NOMO-1 treated with DMSO at 0.1 percent for 48 hours (cell line): ENCODE measurements around the gene PITX1.

ENCODE experiments used
- DNase-seq: peaks from one replicate; lab custom pipeline; 2025; ENCODE audit not compliant: unreplicated experiment; lab: John Stamatoyannopoulos, UW

The PITX1 gene

DNA sequence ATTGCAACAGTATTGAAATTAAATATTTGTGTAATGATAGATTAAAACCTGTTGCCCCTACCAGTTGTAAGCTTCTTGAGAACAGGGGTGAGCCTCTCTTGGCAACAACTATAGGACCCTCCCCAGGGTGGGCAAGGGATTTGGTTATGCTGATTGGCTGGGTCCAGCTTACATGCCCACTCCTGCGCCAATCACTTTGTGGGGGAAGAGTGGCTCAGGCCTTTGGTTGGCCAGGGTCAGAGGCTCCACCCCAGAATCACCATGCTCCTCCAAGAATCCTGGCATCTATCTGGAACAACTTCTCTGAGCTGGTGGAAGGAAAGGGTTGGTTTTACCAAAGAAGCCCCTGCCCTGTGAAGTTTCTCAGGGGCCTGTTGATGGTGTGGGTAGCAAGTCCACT is 8.6 kb upstream of the PITX1 start:
- DNase-seq, result no peak

DNA sequence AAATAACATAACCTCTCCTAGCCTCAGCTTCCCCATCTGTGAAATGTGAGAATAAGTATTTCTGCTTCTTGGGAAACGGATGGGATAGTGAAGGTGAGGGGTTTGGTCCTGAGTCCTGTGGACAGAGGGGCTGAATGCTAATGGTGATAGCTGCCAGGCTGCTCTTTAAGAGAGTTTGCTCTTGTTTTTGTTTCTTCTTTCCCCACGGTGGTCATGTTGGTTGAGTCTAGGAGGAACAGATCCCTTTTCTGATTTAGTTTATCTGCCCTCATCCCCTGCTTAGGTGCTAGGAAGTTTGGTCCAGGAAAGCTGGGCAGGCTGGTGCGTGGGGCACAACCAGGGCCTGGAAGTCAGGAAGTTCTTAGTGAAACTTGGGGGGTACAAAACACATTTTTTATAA is 7.7 kb upstream of the PITX1 start:
- DNase-seq, result no peak

DNA sequence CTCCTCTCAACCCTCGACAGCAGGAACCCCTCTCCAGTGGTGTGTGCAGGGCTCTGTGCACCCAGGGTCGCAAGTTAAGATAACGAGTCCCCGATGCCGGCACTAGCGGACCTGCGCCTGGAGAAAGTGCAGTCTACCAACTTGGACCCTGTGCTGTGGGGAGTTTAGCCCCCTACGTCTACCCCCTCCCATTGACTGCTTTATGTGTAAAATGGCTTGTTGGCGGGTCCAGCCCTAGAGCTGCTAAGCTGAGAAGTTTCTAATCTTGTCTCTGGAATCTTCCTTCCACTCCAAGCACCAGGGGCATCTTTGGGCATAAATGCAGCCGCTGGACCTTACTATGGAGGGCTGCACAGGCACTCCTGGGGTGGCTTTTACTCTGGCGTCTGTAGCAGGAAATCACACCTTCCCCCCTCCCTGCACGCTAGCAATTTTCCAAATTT is 7.1 kb upstream of the PITX1 start:
- no peak for DNase-seq

DNA sequence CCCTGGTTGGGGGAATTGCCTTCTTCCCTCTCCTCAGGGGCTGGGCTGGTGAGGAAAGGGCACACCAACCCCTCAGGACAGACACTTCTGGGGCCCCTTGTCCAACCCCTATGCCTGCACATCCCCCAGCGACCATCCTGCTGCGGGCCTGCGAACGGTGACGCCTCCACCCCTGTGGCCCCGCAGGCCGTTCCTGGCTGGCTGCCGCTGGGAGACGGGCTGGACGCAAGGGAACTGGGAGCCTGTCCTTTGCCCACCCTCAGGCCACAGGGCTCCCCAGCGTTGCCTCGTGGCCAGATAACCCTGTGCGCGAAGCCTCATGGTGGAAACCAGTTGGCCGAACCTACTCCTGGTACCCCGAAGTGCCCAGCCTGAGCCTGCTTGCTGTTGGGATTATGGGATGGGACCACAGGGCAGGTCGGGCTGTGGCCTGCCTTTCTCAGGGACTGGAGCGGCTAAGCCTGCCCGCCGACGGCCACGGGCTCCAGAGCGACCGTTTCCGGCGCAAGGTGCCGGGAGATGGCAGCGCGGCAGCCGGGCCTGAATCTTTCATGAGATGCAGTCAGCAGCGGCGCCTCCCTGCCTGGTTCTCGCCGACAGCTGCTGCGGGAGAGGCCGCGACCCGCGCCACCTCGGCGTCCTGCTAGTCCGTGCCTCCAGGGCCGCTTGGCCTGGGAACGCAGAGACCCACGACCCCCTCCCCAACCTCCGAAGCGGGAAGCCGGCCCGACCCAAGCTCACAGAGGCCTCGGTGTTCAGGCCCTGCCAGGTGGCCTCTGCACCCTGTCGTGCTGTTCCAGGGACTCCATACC is 6.5 kb upstream of the PITX1 start:
- DNase-seq, result no peak

DNA sequence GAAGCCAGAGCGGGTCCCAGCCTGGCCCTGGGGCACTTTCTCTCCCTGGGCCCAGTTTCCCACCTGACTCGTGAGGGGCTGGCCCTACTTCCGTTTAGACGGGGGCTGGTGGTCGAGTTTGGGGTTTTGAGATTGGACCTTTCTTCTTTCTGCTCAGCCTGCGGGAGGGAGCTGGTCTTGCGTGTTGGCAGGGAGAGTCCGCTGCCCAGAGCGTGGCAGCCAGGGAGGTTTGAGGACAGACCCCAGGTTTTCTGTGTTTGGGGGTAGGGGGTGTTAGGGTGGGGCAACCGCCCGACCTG is 6.0 kb upstream of the PITX1 start:
- no peak for DNase-seq

DNA sequence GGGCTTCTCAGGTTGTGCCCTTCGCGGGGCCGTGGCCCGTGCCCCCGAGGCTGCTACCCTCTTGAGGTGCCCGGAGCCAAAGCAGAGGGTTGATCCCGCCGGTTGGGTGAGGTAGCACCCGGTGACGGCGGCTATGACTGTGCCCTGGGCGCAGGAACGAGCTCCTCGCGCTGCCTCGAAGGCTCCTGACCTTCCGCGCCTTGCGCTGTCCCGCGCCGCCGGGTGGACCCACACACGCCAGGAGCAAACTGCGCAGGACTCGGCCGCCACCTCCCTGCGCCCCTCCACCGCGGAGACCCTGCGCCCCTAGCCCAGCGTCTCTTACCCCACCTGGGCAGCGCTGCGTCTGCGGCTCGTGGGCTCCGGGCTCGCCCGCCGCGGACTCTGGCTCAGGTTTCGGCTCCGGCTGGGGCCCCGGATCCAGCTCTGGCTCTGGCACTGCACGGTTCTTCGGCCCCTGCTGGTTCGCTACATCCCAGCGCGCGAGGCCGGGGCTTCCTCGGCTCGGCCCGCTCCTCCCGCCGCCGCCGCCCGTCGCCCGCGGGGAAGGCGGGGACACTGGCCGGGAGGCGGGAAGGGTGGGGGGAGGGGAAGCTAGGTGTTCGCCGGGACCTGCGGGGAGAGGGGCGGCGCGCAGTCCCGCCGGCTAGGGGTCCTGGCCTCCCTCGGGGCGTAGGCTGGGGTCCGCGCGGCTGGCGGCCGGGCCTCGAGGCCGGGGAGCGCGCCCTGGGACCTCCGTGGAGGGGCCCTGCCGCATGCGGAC is 5.4 kb upstream of the PITX1 start:
- no peak for DNase-seq

DNA sequence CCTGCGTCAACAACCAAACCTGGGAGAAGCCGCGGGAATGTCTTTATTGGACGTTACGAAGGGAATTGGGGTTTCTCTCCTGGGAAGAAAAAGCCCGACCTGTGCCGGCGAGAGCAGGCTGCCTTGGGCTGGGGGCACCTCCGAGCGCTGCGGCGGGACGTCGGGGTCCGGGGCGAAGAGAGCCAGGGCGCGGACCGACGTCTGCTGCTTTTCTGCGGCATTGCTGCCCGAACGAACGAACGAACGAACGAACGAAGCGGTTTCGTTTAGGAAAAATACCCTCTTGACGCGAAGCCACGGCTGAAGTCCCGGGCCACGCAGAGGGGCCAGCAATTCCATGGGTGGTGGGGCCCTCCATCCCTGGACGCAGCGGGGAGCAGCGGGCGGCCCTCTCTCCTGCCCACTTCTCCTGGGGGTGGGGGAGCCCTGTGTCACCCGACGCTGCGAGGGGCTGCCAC is 4.8 kb upstream of the PITX1 start:
- DNase-seq, result no peak

DNA sequence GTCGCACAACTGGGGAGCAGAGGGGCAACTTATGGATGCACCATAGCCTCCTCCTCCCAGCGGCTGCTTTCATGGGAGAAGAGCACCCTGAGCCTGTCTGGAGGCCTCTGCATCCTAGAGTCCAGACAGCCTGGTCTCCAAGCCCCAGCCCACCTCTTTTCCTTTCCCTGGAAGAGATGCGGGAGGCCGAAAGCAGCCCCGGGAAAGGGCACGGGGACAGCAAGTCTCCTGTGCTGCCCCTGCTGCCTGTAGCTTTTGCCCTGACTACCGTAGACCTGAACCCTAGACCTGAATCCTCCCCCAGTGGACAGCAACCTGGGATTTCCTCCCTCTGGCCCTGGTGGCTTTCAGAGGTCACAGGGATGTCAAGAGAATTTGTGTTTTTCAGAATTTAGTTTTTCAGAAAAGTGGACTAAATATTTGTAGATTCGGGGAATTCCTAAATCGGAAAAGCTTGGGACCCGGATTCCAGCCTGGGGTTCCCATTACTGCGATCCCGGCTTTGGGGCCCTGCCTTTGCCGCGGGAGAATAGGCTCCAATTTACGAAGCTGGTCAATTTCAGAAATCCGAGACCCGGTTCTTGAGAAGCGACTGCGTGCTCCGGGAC is 4.3 kb upstream of the PITX1 start:
- no peak for DNase-seq

DNA sequence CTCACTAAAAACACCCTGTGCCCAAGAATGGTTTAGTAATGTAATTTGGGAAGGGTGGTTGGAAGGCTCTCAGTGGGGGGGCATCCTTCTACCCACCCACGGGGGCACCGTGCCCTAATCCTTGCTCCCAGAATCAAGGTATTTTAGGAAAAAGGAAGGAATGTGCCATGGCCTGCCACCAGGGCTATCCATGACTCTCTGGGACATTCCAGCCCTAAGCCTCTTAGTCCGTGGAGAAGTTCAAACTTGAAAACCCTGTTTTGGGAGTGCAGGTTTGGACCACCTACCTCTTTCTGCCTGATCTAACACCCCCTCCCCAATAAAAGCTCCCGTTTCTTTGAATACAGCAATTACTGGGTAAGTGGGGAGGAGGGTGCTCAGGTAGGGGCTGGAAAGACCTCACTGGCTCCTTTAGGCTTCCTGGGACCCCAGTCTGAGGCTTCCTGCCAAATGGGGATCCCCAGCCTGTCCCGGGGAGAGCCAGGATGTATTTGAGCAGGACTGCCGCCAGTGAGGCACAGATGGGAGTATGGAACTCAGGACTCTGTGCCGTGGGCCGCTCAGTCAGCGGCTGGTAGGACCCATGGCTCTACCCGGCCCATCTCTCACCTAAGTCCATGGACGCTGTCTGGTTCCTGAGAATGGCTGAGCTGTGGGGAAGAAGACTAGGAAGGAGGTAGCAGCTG is 3.6 kb upstream of the PITX1 start:
- no peak for DNase-seq

DNA sequence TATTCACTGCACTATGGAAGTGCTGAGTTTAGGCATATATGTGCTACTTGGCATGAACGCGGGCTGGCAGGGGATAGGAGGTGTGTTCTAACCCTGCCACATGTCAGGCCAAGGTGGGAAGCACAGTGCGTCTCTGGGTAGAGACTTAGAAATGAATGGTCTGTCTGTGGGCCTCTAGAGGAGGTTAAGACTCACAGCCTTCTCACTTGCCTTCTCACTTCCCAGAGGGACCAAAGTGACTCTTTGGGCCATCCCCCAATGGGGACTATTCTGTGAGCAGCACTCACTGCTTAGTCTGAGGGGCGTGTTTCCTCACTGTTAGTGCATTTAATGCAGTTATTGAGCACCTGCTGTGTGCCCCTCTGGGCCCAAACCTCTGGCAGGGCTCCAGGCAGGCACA is 2.4 kb upstream of the PITX1 start:
- no peak for DNase-seq

DNA sequence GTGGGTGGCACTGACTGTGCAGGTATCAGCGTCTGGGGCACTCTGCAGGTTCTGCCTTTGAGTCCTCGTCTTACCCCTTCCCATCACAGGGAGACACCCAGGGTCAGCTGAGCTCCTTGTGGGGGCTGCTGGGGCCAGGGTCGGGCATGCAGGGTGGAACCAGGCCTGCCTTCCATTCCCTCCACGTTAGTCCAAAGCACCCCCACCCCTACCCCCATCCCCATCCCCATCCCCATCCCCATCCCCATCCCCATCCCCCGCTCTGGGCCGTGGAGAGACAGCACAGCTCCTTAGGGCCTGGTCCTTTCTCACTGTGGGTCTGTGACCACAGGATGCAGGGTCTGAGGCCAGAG is 1.6 kb upstream of the PITX1 start:
- DNase-seq, result no peak

DNA sequence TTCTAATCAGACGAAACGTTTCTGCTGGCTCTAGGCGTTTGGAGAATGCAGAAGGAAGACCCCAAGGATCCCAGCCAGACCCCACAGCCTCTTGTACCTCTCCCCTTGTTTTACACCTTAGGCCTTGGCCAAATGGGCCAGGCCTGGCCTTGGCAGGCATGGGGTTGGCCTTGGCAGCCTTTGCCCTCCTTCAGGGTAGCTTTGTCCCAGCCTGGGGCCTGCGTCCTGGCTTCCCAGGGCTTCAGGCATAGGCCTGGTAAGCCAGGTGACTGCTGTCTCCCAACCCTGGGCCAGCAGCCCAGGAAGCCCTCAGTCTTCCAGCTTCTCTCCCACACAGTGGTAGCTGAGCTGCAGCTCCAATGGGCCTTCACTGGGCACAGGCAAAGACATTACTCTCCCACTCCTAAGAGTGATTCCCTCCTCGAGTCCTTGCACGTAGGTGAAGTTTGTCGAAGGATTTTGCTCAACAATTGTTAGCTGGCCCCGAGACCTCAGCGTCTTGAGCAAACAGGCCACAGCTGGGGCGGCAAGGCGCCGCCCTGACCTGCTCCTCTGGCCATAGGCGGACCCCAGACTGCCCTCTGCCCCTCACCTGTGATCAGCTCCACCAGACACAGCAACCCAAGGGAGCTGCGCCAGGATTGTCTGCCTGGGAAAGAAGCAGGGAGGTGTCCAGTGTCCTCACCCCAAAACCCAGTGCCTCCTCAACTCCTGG is 1.1 kb upstream of the PITX1 start:
- no peak for DNase-seq

DNA sequence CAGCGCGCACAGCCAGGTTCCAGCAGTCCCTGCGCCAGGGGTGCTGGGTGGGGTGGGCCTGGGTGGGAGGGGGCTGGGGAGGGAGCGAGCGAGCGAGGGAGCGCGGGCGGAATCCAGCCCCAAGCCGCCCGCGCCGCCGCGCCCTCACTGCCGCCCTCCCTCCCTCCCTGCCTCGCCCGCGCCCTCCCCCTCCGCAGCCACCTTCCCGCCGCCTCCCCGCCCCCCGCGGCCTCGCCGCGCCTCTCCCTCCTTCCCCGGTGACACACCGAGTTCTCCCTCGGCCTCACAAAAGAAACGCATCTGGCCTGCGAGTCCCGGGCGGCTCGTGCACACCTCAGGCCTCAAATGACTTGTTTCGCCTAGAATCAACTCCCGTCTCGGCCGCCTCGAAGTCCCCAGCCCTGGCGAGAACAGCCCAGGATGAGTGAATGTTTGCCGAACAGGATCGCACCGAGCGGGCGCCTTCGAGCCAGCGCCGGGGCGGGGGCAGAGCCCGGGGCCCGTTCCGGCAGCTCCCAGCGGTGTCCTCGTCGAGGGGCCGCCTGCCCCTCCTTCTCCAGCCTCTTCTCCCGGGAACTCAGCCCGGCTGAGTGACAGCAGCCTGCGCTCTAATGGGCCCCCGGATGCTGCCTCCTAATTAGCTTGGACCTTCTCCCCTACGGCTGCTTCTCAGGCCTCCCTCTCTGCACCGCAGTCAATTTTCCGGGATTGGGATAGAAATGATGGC is 371 bp upstream of the PITX1 start:
- no peak for DNase-seq

DNA sequence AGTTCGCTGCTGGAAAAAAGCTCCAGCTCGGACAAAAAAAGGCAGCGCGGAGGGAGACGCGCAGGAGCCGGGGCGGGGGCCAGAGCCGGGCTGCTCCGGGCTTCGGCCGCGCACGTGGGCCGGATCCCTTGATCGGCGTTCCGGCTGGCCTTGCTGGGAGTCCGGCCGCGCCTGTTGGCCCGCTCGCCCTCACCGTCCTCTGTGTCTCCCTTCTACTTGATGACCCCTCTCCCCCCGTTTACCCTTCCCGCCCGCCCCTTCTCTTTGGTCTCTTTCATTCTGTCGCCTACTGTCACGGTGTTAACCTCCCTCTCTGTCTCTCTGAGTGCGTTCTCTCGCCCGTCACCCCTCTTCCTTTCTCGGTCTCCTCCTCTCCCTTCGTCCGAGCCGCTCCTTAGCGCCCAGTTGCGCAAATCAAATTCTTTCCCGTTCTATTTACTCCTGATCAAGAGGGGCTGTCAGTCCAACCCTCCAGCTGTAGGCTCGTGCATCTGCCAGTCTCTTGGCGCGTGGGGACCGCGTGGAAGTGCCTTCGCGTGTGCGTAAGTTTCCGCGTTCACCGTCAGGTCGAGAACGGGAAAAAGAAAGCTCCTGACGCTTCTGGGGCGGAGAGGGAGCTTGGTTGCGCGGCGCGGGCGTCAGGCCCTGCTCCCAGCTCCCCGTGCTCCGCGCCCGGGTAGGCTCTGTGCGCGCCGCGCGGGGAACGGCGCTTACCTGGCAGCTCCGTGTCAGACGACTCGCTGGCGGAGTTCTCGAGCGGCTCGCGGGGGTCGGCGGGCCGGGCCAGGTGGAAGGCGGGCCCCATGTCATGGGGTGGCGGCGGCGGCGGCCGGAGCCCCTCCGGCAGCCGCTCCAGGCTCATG is 798 bp downstream of the PITX1 start:
- no peak for DNase-seq

DNA sequence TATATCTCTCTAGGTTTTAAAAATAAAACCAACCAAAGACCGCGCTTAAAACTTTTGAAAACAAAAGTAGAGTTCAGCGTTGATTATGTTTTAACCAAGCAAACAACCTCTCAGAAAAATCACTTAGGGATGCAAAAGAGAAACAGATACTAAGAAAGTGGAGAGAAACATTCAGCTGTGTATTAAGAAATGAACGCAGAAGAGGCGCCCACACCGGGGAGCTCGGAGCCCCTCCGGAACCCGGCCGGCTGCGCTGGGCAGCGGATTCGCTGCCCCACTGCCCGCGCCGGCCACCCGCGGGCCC is 1.4 kb downstream of the PITX1 start:
- no peak for DNase-seq

DNA sequence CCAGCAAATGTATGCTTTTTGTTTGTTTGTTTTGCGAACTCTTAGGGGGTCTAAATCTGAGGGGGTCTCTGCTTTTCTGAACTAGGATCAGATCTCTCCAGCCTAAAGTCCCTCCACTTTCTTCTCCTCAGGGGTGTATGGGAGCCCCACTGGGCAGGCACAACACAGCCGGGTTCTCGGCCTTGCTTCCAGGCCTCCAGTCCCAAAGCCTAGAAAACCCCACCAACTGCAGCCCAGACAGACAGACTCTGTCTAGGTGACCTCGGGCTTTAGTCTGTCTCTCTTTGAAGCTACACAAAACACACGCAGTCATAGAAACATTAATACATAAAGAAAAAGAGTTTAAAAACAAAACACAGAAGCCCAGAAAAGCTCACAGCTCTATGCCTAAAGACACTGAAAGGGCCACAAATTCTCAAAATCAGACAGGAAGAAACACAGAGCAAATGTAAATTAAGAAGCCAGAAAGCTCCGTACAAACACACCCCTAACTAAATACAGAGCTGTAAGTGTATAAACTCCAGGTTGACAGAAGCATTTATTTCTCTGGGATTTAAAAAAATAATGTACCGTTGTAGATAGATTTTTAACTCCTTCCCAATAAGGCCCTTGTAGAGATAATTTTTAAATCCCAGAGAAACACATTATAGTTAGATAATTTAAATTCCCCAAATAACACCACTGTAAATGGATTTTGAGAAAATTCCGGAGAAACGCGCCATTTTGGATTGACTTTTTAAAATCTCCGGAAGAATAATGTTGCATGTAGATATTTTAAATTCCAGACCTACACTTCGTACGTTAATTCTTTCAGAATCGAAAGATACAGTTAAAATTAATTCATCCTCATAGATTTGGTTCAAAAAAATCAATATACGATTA is 2.0 kb downstream of the PITX1 start:
- no peak for DNase-seq

DNA sequence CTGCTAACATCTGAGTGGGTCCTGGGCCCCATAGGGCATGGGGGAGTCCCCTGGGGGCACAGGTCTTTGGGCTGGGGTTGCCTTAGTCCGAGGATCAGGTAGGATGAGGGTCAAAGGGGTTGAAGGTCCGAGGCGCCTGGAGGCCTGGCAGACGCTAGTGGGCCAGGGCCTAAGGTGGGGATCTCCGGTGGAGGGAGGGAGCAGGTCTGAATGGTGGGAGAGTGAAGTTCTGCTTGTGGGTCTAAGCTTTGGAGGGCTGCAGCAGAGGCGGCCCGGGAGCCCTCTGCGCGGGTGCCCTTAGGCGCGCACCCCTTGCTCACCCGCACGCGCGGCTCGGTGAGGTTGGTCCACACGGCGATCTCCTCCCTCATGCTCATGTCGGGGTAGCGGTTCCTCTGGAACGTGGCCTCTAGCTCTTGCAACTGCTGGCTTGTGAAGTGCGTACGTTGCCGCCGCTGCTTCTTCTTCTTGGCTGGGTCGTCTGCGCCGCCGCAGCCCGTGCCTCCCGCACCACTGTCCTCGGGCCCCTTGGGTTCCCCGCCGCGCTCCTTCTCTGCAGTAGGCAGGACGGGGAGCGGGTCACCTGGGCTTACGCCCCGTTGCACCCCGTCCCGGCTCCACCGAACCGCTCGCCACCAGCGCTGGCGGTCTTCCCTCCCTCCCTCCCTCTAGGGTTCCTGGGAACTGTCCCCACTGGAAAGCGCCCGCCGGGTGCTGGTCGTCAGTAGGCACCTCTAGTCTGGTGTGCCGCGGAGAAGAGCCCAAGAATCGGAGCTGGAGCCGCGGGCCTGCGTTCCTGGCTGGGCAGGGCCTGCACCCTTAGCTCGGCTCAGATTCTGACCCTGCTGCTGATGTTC is 2.8 kb downstream of the PITX1 start:
- no peak for DNase-seq
